ENCODE data around the gene IARS2.
"Not testable (repeated sequence)": the region's sequence is repeated elsewhere in the genome, so short reads cannot be mapped to it uniquely, and the experiment has no call there.

IARS2 gene

DNA sequence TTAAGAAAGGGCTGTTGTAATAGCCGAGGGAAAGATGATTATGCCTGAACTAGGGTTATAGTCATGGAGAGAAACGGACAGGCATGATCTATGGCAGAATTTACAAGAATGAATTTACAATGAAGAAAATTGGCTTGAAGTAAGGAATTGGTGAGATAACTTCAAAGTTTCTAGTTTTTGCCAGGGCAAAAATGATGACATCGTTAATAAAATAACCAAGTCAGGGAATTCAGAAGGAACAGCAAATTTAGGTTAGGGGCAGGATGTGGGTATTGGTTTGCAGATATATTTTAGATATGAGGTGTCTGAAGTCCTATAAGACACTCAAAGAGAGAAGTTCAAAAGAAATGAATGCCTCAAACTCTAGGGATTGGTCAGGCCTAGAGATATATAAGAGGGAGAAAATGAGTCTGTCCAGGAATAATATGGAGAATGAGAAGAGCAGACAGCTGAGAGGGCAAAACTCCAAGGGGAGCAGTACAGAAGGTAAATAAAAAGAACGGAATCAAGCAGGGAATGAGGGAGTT, 62.8 kb downstream of the IARS2 start:
- FAIRE-seq, result no peak

GRCh38 chr1:220157738-220158137, 63.8 kb downstream of the IARS2 start:
- DNase-seq (ENCODE audit: insufficient read length, low spot score) (no peak), FAIRE-seq (no peak)
- TF ChIP-seq, protein P1, sequence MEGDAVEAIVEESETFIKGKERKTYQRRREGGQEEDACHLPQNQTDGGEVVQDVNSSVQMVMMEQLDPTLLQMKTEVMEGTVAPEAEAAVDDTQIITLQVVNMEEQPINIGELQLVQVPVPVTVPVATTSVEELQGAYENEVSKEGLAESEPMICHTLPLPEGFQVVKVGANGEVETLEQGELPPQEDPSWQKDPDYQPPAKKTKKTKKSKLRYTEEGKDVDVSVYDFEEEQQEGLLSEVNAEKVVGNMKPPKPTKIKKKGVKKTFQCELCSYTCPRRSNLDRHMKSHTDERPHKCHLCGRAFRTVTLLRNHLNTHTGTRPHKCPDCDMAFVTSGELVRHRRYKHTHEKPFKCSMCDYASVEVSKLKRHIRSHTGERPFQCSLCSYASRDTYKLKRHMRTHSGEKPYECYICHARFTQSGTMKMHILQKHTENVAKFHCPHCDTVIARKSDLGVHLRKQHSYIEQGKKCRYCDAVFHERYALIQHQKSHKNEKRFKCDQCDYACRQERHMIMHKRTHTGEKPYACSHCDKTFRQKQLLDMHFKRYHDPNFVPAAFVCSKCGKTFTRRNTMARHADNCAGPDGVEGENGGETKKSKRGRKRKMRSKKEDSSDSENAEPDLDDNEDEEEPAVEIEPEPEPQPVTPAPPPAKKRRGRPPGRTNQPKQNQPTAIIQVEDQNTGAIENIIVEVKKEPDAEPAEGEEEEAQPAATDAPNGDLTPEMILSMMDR (IDR thresholded peaks at IDR 0.05; ENCODE audit: insufficient read depth, missing control alignments), result no peak

More for the DNA sequence above, 62.8 kb downstream of the IARS2 start:
- DNase-seq (ENCODE audit: insufficient read length, low spot score), result no peak
- TF ChIP-seq, protein P1 (IDR thresholded peaks at IDR 0.05; ENCODE audit: insufficient read depth, missing control alignments), result no peak

GRCh38 chr1:220158530-220158929, 64.6 kb downstream of the IARS2 start:
- DNase-seq (ENCODE audit: insufficient read length, low spot score); FAIRE-seq: not testable (repeated sequence)

DNA sequence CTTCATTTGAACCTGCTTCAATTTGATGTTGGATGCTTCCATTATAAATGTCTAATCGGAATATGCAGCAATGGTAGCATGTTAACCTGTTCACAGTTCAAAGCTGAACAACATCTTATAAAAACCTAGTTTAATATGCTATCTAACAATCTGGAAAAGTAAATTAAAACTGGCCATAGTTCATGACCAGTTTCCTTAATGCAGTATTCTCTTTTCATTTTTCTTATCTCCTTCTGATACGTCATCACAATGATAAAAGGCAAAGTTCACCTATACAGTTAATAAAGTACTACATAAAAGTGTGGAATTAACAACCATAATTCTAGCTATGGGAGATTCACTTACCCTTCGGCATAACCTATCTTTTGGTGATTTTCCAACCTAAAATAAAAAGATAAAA, 65.1 kb downstream of the IARS2 start:
- TF ChIP-seq, protein P1 (IDR thresholded peaks at IDR 0.05; ENCODE audit: insufficient read depth, missing control alignments), result no peak
- DNase-seq (ENCODE audit: insufficient read length, low spot score) (no peak), FAIRE-seq (peak; percentile 44)

DNA sequence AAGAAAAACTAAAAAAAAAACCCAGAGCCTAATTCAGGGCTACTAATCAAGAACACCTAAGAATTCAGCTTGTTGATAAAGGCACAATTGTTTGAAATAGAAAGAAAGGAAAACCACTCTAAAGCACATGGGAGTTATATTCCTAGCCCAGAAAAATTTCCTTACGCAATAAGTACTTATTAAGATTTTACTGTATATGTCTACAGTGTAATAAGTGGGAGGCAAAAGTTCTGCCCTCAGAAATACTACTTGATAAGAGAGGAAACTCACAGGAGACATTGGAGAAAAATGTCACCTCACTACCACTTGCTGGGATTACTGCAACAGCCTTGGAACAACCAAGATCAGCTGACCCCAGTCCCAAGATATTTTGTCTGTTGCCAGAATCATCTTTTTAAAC, 66.1 kb downstream of the IARS2 start:
- TF ChIP-seq, protein P1 (IDR thresholded peaks at IDR 0.05; ENCODE audit: insufficient read depth, missing control alignments), result no peak
- no peak for DNase-seq (ENCODE audit: insufficient read length, low spot score)

GRCh38 chr1:220164116-220164515, 70.2 kb downstream of the IARS2 start:
- DNase-seq (ENCODE audit: insufficient read length, low spot score) (no peak), FAIRE-seq (no peak)
- TF ChIP-seq, protein P1 (IDR thresholded peaks at IDR 0.05; ENCODE audit: insufficient read depth, missing control alignments), result no peak

More for the DNA sequence above, 66.1 kb downstream of the IARS2 start:
- no peak for FAIRE-seq

- TF ChIP-seq, protein P1 (IDR thresholded peaks at IDR 0.05; ENCODE audit: insufficient read depth, missing control alignments), result no peak
- DNase-seq (ENCODE audit: insufficient read length, low spot score) (no peak), FAIRE-seq (peak; percentile 6)
These were observed 70.6 kb downstream of the IARS2 start for GRCh38 chr1:220164517-220164916.

DNA sequence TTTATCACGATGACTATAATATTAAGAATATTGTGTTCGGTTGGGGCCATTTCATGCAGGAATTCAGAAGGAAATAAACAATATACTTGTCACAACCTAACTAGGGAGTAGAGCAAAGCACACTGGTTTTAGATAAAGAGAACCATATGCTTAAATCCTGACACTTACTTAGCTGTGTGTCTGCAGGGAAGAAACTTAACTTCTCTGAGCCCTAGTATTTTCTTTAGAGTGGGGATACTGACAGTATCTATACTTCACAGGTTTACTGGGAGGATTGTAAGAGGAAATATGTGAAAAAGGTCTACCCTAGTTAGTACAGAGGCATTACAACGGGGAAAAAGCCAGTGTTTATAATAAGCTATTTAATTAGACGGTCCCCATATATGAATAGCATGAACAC, 72.9 kb downstream of the IARS2 start:
- FAIRE-seq (no peak), DNase-seq (ENCODE audit: insufficient read length, low spot score) (no peak)
- TF ChIP-seq, protein P1 (IDR thresholded peaks at IDR 0.05; ENCODE audit: insufficient read depth, missing control alignments), result no peak

- DNase-seq (ENCODE audit: insufficient read length, low spot score); FAIRE-seq: not testable (repeated sequence)
These were observed 76.0 kb downstream of the IARS2 start for GRCh38 chr1:220169887-220170286.
